HCT116 (cell line): ENCODE measurements around the gene PDE1A. TPM values are rescaled to one million over a fixed set of nuclear protein-coding genes. Genes with fewer than 3 reads are reported as not detected.
A peak's percentile ranks its signal among the peaks of the same experiment; 100 is the strongest.

Source experiments
- ATAC-seq: fragments of 200-7000 bp; cut with Tn5 transposase; 2 replicates; pipeline ENCODE4 v1.9.1; 2020; ENCODE audit warnings: mild to moderate bottlenecking, moderate library complexity
- BruUV-seq: library from RNA; stranded (reverse); fragments of 400-500 nt; replicated peaks from 2 replicates; lab custom pipeline; 2021; lab: Mats Ljungman, UMichigan
- CTCF ChIA-PET: fragments of 300-600 bp; sonication (Branson Sonifier 250); formaldehyde crosslinking; loops from one replicate; lab custom pipeline; 2021; ENCODE audit warnings: antibody characterized with exemption; lab: Charles Lee
- POLR2A ChIA-PET: fragments of 300-600, 350-600 bp; sonication (Branson Sonifier 250); formaldehyde crosslinking; loops from one replicate; lab custom pipeline; 2021; ENCODE audit warnings: antibody characterized with exemption; lab: Charles Lee
- RAD21 ChIA-PET, 2 experiments: fragments of 300-600 bp; sonication (Branson Sonifier 250); formaldehyde crosslinking; loops; one replicate each; lab custom pipeline; 2023; ENCODE audit warnings: low total read pairs in 2 of 2; ENCODE audit not compliant: uncharacterized antibody in 2 of 2, unreplicated experiment in 2 of 2, low non-redundant PET in 1 of 2; lab: Charles Lee
- DNase-seq: peaks from one replicate; pipeline ENCODE4 v3.0.0-alpha.2; 2010; ENCODE audit warnings: low read depth, low spot score
- H2AFZ ChIP-seq: fragments of 200-600 bp; shearing (Covaris generic), sonication (generic); 2 replicates; pipeline ENCODE4 v1.6.1; 2017; ENCODE audit warnings: low read depth, mixed run types, mixed read lengths, antibody characterized with exemption, low read length; ENCODE audit not compliant: poor library complexity, severe bottlenecking
- H3K27ac ChIP-seq: 2 replicates; pipeline ENCODE4 v1.5.1; 2012; ENCODE audit warnings: low read depth, low read length
- H3K27me3 ChIP-seq: fragments of 200-600 bp; sonication (generic); 2 replicates; pipeline ENCODE4 v1.6.1; 2016; ENCODE audit warnings: mixed run types, low read length, mixed read lengths; ENCODE audit not compliant: insufficient read depth
- H3K36me3 ChIP-seq, 2 experiments: fragments of 200-500 bp in 1 of 2; fragments of 200-600 bp in 1 of 2; sonication (Bioruptor generic) in 1 of 2; sonication (generic) in 1 of 2; 2 replicates each; pipeline versions ENCODE4 v1.5.1 to v1.6.1; 2014 to 2016; ENCODE audit warnings: low read length in 2 of 2, inconsistent platforms in 1 of 2, mixed read lengths in 1 of 2, mixed run types in 1 of 2; ENCODE audit not compliant: insufficient read depth in 2 of 2, control insufficient read depth in 1 of 2
- H3K4me1 ChIP-seq, 2 experiments: fragments of 200-600 bp in 1 of 2; sonication (generic) in 1 of 2; 2 replicates each; pipeline versions ENCODE4 v1.5.1 to v1.6.1; 2012 to 2017; ENCODE audit warnings: low read length in 2 of 2, inconsistent platforms in 1 of 2, mild to moderate bottlenecking in 1 of 2, mixed read lengths in 1 of 2, mixed run types in 1 of 2, moderate library complexity in 1 of 2; ENCODE audit not compliant: insufficient read depth in 2 of 2, control insufficient read depth in 1 of 2
- H3K4me2 ChIP-seq: fragments of 200-600 bp; sonication (generic); 2 replicates; pipeline ENCODE4 v1.6.1; 2017; ENCODE audit warnings: mixed run types, low read length, mixed read lengths
- H3K4me3 ChIP-seq, 2 experiments: fragments of 200-600 bp in 1 of 2; sonication (generic) in 1 of 2; replicated peaks in 1 of 2; 2 replicates each; pipeline ENCODE4 v1.5.1; 2011 to 2016; ENCODE audit warnings: low read length in 2 of 2, control low read depth in 1 of 2, low read depth in 1 of 2, mild to moderate bottlenecking in 1 of 2, mixed read lengths in 1 of 2, mixed run types in 1 of 2
- H3K79me2 ChIP-seq: fragments of 200-600 bp; sonication (generic); 2 replicates; pipeline ENCODE4 v1.6.1; 2017; ENCODE audit warnings: mild to moderate bottlenecking, mixed run types, low read length, moderate library complexity, mixed read lengths; ENCODE audit not compliant: insufficient read depth
- H3K9ac ChIP-seq: fragments of 200-600 bp; sonication (generic); 2 replicates; pipeline ENCODE4 v1.6.1; 2016; ENCODE audit warnings: low read length, mixed read lengths
- H3K9me2 ChIP-seq: fragments of 200-600 bp; sonication (generic), shearing (Covaris generic); 2 replicates; pipeline ENCODE4 v1.6.1; 2017; ENCODE audit warnings: mixed run types, mild to moderate bottlenecking, moderate library complexity; ENCODE audit not compliant: insufficient read depth
- H3K9me3 ChIP-seq, 2 experiments: fragments of 200-500 bp in 1 of 2; fragments of 200-600 bp in 1 of 2; sonication (Bioruptor generic) in 1 of 2; sonication (generic) in 1 of 2; 2 replicates each; pipeline ENCODE4 v1.6.1; 2014 to 2017; ENCODE audit warnings: low read length in 2 of 2, mixed read lengths in 2 of 2, inconsistent platforms in 1 of 2, low read depth in 1 of 2, mild to moderate bottlenecking in 1 of 2, mixed run types in 1 of 2, moderate library complexity in 1 of 2; ENCODE audit not compliant: control insufficient read depth in 1 of 2, insufficient read depth in 1 of 2
- H4K20me1 ChIP-seq: fragments of 200-600 bp; sonication (generic), shearing (Covaris generic); 2 replicates; pipeline ENCODE4 v1.6.1; 2017; ENCODE audit warnings: mixed run types, mild to moderate bottlenecking, moderate library complexity; ENCODE audit not compliant: insufficient read depth
- CTCF ChIP-seq, 3 experiments: fragments of 200-600 bp in 1 of 3; sonication (generic) in 1 of 3; IDR thresholded peaks in 2 of 3; conservative IDR thresholded peaks in 1 of 3; 2 replicates each; pipeline ENCODE4 v1.5.1; 2012 to 2017; ENCODE audit warnings: low read depth in 2 of 3, low read length in 2 of 3, antibody characterized with exemption in 1 of 3, borderline replicate concordance in 1 of 3, control low read depth in 1 of 3, mild to moderate bottlenecking in 1 of 3, mixed read lengths in 1 of 3, mixed run types in 1 of 3, moderate library complexity in 1 of 3; ENCODE audit not compliant: insufficient read depth in 1 of 3
- FOSL1 ChIP-seq: IDR thresholded peaks from 2 replicates; pipeline ENCODE4 v1.6.1; 2012; ENCODE audit warnings: low read depth
- RAD21 ChIP-seq: IDR thresholded peaks from 2 replicates; pipeline ENCODE4 v1.6.1; 2012; ENCODE audit warnings: low read depth, mild to moderate bottlenecking
- SP1 ChIP-seq: IDR thresholded peaks from 2 replicates; pipeline ENCODE4 v1.6.1; 2012; ENCODE audit warnings: low read depth
- YY1 ChIP-seq: IDR thresholded peaks from 2 replicates; pipeline ENCODE4 v1.6.1; 2011; ENCODE audit warnings: low read length, low read depth, moderate library complexity, mild to moderate bottlenecking; ENCODE audit not compliant: insufficient replicate concordance; ENCODE audit errors: extremely low read depth
- intact Hi-C: fragments of 100-400 bp; cut with micrococcal nuclease; formaldehyde crosslinking; loops from 2 replicates; pipeline ENCODE4 v1.10.0; 2022
- total RNA-seq: library from RNA; stranded (reverse); gene quantifications from one replicate; pipeline ENCODE4 v1.2.1, GENCODE V29; 2021; ENCODE audit not compliant: unreplicated experiment

Gene PDE1A
- total RNA-seq, 1 experiment from 2014 or later, result 0.12 TPM

- TF ChIP-seq SP1 (no peak), FOSL1 (peak; percentile 35; the same call in 1 of the 2 replicates)
- no peaks in the 10 kb centered on the region for H4K20me1 ChIP-seq
- no peak overlapping the region for H3K4me2 ChIP-seq
- no peaks in the 10 kb centered on the region; a peak in 1 of 4 replicates for H3K36me3 ChIP-seq
- H3K79me2 ChIP-seq, result no peaks in the 10 kb centered on the region
- no peaks in the 10 kb centered on the region for H3K27me3 ChIP-seq
- no peaks in the 10 kb centered on the region for H3K9me3 ChIP-seq
- ATAC-seq (no peak), DNase-seq (no peak)
- H2AFZ ChIP-seq, result no peak overlapping the region
- H3K9me2 ChIP-seq, result no peaks in the 10 kb centered on the region; the same call in 1 of the 2 replicates
- H3K4me3 ChIP-seq, result no peak overlapping the region
- no peak overlapping the region for H3K27ac ChIP-seq
- BruUV-seq, result no TSS peak
- ChIA-PET POLR2A (no interaction called here), RAD21 (no interaction called here), CTCF (no interaction called here)
- intact Hi-C loops, result loop anchor here (5.0 kb wide), 1 partner anchor 1056 kb away; no protein-coding TSS in a partner anchor
- H3K4me1 ChIP-seq, result 0 out of 4 replicates have a peak, but pooled peaks cover 0 to 6% of the 10 kb centered on the region in 2 experiments
- H3K9ac ChIP-seq, result no peak overlapping the region
Observed at GRCh38 chr2:182133195-182133891, 293.5 kb downstream of the PDE1A start.

- H3K9me3 ChIP-seq, result no peaks in the 10 kb centered on the region
- POLR2A ChIA-PET, result no interaction called here
- peak; percentile 29 to 37 (median 30); a peak in 2 of 6 replicates for TF ChIP-seq CTCF (IDR thresholded peaks at IDR 0.05 in 2 of 3, conservative IDR thresholded peaks at IDR 0.05 in 1 of 3; ENCODE audit: borderline replicate concordance in 1 of 3, insufficient read depth in 1 of 3, low read depth in 2 of 3, low read length in 2 of 3)
- no peak for TF ChIP-seq YY1
- TF ChIP-seq RAD21, result peak; percentile 72
- TF ChIP-seq, all 23 proteins: peak for 2
- Histone ChIP-seq H3K9ac (no peak overlapping the region), H3K27ac (no peak overlapping the region), H3K27me3 (no peaks in the 10 kb centered on the region), H3K9me2 (no peaks in the 10 kb centered on the region; the same call in 1 of the 2 replicates), H3K79me2 (no peaks in the 10 kb centered on the region), H3K36me3 (no peaks in the 10 kb centered on the region; a peak in 1 of 4 replicates), H3K4me3 (no peak overlapping the region), H3K4me2 (no peak overlapping the region), H2AFZ (no peak overlapping the region), H3K4me1 (0 out of 4 replicates have a peak, but pooled peaks cover 0 to 6% of the 10 kb centered on the region in 2 experiments), H4K20me1 (no peaks in the 10 kb centered on the region)
- DNase-seq (no peak), ATAC-seq (no peak)
- no TSS peak for BruUV-seq
- intact Hi-C loops, result loop anchor here (5.0 kb wide), 1 partner anchor 1055 kb away; no protein-coding TSS in a partner anchor
- ChIA-PET CTCF (no interaction called here), RAD21 (no interaction called here)
Observed at GRCh38 chr2:182132605-182133004, 294.2 kb downstream of the PDE1A start.
